HG03457 (cell line): Measurements from ENCODE around the gene SLC5A3.

Experiments used
- ATAC-seq: cut with Tn5 transposase; IDR thresholded peaks from one replicate; pipeline ENCODE4 v1.9.1; 2021; ENCODE audit warnings: moderate number of reproducible peaks; ENCODE audit not compliant: unreplicated experiment

Gene SLC5A3

GRCh38 chr21:34065027-34065426, 8.4 kb upstream of the SLC5A3 start:
- no peak for ATAC-seq

GRCh38 chr21:34071683-34072082, 1.7 kb upstream of the SLC5A3 start:
- ATAC-seq = no peak

GRCh38 chr21:34072145-34073031, 990 bp upstream of the SLC5A3 start:
- peak; percentile 4 for ATAC-seq

- ATAC-seq = peak; percentile 26
Observed at GRCh38 chr21:34073749-34074282, 438 bp downstream of the SLC5A3 start.

GRCh38 chr21:34074283-34075090, 1.1 kb downstream of the SLC5A3 start:
- no peak for ATAC-seq

GRCh38 chr21:34075091-34075425, 1.7 kb downstream of the SLC5A3 start:
- no peak for ATAC-seq

GRCh38 chr21:34075760-34076660, 2.6 kb downstream of the SLC5A3 start:
- ATAC-seq = no peak

- no peak for ATAC-seq
Observed at GRCh38 chr21:34076835-34077234, 3.5 kb downstream of the SLC5A3 start.

GRCh38 chr21:34077888-34078287, 4.5 kb downstream of the SLC5A3 start:
- no peak for ATAC-seq

- ATAC-seq = no peak
Observed at GRCh38 chr21:34078915-34079314, 5.5 kb downstream of the SLC5A3 start.

GRCh38 chr21:34080710-34081109, 7.3 kb downstream of the SLC5A3 start:
- no peak for ATAC-seq

GRCh38 chr21:34082769-34083168, 9.4 kb downstream of the SLC5A3 start:
- no peak for ATAC-seq

GRCh38 chr21:34083357-34083756, 10.0 kb downstream of the SLC5A3 start:
- no peak for ATAC-seq

- ATAC-seq = no peak
Observed at GRCh38 chr21:34085129-34085528, 11.8 kb downstream of the SLC5A3 start.

GRCh38 chr21:34086887-34087306, 13.5 kb downstream of the SLC5A3 start:
- no peak for ATAC-seq

- no peak for ATAC-seq
Observed at GRCh38 chr21:34088752-34089151, 15.4 kb downstream of the SLC5A3 start.

- ATAC-seq = no peak
Observed at GRCh38 chr21:34091032-34091431, 17.7 kb downstream of the SLC5A3 start.

- no peak for ATAC-seq
Observed at GRCh38 chr21:34091607-34092006, 18.2 kb downstream of the SLC5A3 start.

- ATAC-seq = no peak
Observed at GRCh38 chr21:34092262-34092921, 19.0 kb downstream of the SLC5A3 start.

- ATAC-seq = no peak
Observed at GRCh38 chr21:34093083-34093482, 19.7 kb downstream of the SLC5A3 start.
